HepG2 (cell line): Measurements from ENCODE around the gene TRNT1. TPM values are rescaled to one million over a fixed set of nuclear protein-coding genes. Genes with fewer than 3 reads are reported as not detected.

ENCODE experiments used
- ATF7-NPFF ChIP-seq: sonication (generic); formaldehyde crosslinking; IDR thresholded peaks from 2 replicates; pipeline ENCODE4 v1.8.1; 2023; ENCODE audit warnings: mild to moderate bottlenecking, low read depth, missing genetic modification reagents, moderate library complexity
- HDAC2 ChIP-seq: sonication (generic); formaldehyde crosslinking; IDR thresholded peaks from 2 replicates; pipeline ENCODE4 v1.4.0; 2020; ENCODE audit warnings: missing genetic modification reagents
- HNRNPH1 ChIP-seq: fragments of 200-400 bp; formaldehyde crosslinking; optimal IDR thresholded peaks from 2 replicates; pipeline ENCODE3; 2017; ENCODE audit warnings: mild to moderate bottlenecking, low read depth, low read length
- KLF16 ChIP-seq, 2 experiments: sonication (generic) in 1 of 2; formaldehyde crosslinking in 1 of 2; IDR thresholded peaks; 2 replicates each; pipeline versions ENCODE4 v1.6.1 to v1.8.0; 2016 to 2023; ENCODE audit warnings: missing genetic modification reagents in 2 of 2, missing compliant biosample characterization in 1 of 2
- NFE2L1 ChIP-seq: sonication (generic); formaldehyde crosslinking; IDR thresholded peaks from 2 replicates; pipeline ENCODE4 v1.4.0; 2020; ENCODE audit warnings: missing genetic modification reagents, mild to moderate bottlenecking, borderline replicate concordance
- NFE2L2 ChIP-seq: fragments of 150-350 bp; IDR thresholded peaks from 2 replicates; pipeline ENCODE4 v1.6.1; 2014; ENCODE audit warnings: low read length
- NFYC ChIP-seq: IDR thresholded peaks from 2 replicates; pipeline ENCODE4 v1.6.1; 2016; ENCODE audit warnings: missing genetic modification reagents, missing compliant biosample characterization
- SMARCE1 ChIP-seq: fragments of 450-650 bp; IDR thresholded peaks from 2 replicates; pipeline ENCODE4 v1.6.1; 2017; ENCODE audit warnings: borderline replicate concordance
- ZBTB8A ChIP-seq: sonication (generic); formaldehyde crosslinking; IDR thresholded peaks from 2 replicates; pipeline ENCODE4 v1.4.0; 2020; ENCODE audit warnings: mild to moderate bottlenecking, low read depth, missing genetic modification reagents, borderline replicate concordance
- ZNF143 ChIP-seq: sonication (generic); formaldehyde crosslinking; IDR thresholded peaks from 2 replicates; pipeline ENCODE4 v1.4.0; 2020; ENCODE audit warnings: missing genetic modification reagents
- ZNF367 ChIP-seq: sonication (generic); formaldehyde crosslinking; IDR thresholded peaks from 2 replicates; pipeline ENCODE4 v1.4.0; 2020; ENCODE audit warnings: missing genetic modification reagents, borderline replicate concordance
- ZNF468 ChIP-seq: sonication (generic); formaldehyde crosslinking; IDR thresholded peaks from 2 replicates; pipeline ENCODE4 v1.8.0; 2022; ENCODE audit warnings: mild to moderate bottlenecking, moderate library complexity, missing genetic modification reagents
- ZNF530 ChIP-seq: sonication (generic); formaldehyde crosslinking; IDR thresholded peaks from 2 replicates; pipeline ENCODE4 v1.5.0; 2020; ENCODE audit warnings: low read depth, mild to moderate bottlenecking, missing genetic modification reagents
- ZNF782 ChIP-seq: sonication (generic); formaldehyde crosslinking; IDR thresholded peaks from 2 replicates; pipeline ENCODE4 v1.4.0; 2020; ENCODE audit warnings: missing genetic modification reagents, mild to moderate bottlenecking, borderline replicate concordance
- ZNF792 ChIP-seq: IDR thresholded peaks from 2 replicates; pipeline ENCODE4 v1.6.1; 2016
- polyA plus RNA-seq, 8 experiments: library from polyadenylated mRNA; depleted of rRNA in 3 of 8; stranded (reverse) in 7 of 8; unstranded in 1 of 8; fragments of >200 nt; fragmentation: Illumina TruSeq in 4 of 8; extraction: Trizol in 4 of 8; gene quantifications; 2 replicates each; pipeline versions ENCODE4 v1.2.1 to v1.2.3, GENCODE V29; 2011 to 2016; ENCODE audit warnings: low read depth in 4 of 8, missing spikeins in 1 of 8, mixed read lengths in 1 of 8; ENCODE audit not compliant: insufficient read depth in 1 of 8
- total RNA-seq, 5 experiments: library from RNA; depleted of rRNA; stranded (reverse); fragments of >200 nt; fragmentation: Illumina TruSeq; extraction: Trizol; gene quantifications; 2 replicates each; pipeline ENCODE4 v1.2.3, GENCODE V29; 2016; ENCODE audit warnings: low read depth in 1 of 5
- TF ChIP-seq, protein P1 (sequence below): IDR thresholded peaks from 2 replicates; pipeline ENCODE4 v1.6.1; 2012; ENCODE audit warnings: low read depth, low read length, improper control_type of control experiment
- TF ChIP-seq, protein P2 (sequence below): sonication (generic); formaldehyde crosslinking; IDR thresholded peaks from 2 replicates; pipeline ENCODE4 v1.9.0; 2021; ENCODE audit warnings: missing genetic modification reagents, borderline replicate concordance
- TF ChIP-seq, protein P3 (sequence below): sonication (generic); formaldehyde crosslinking; IDR thresholded peaks from 2 replicates; pipeline ENCODE4 v1.4.0; 2020; ENCODE audit warnings: missing genetic modification reagents
- TF ChIP-seq, protein P4 (sequence below): sonication (generic); formaldehyde crosslinking; IDR thresholded peaks from 2 replicates; pipeline ENCODE4 v1.8.1; 2023; ENCODE audit warnings: missing genetic modification reagents, inconsistent platforms, borderline replicate concordance
- TF ChIP-seq, protein P5 (sequence below): sonication (generic); formaldehyde crosslinking; IDR thresholded peaks from 2 replicates; pipeline ENCODE4 v1.5.0; 2020; ENCODE audit warnings: missing genetic modification reagents

TRNT1 gene
- total and polyA plus RNA-seq, 2 of the 13 experiments (the other 11 are each of a cell fraction or from before 2014, with no cell fraction given), result 9.4 to 27.7 TPM

DNA sequence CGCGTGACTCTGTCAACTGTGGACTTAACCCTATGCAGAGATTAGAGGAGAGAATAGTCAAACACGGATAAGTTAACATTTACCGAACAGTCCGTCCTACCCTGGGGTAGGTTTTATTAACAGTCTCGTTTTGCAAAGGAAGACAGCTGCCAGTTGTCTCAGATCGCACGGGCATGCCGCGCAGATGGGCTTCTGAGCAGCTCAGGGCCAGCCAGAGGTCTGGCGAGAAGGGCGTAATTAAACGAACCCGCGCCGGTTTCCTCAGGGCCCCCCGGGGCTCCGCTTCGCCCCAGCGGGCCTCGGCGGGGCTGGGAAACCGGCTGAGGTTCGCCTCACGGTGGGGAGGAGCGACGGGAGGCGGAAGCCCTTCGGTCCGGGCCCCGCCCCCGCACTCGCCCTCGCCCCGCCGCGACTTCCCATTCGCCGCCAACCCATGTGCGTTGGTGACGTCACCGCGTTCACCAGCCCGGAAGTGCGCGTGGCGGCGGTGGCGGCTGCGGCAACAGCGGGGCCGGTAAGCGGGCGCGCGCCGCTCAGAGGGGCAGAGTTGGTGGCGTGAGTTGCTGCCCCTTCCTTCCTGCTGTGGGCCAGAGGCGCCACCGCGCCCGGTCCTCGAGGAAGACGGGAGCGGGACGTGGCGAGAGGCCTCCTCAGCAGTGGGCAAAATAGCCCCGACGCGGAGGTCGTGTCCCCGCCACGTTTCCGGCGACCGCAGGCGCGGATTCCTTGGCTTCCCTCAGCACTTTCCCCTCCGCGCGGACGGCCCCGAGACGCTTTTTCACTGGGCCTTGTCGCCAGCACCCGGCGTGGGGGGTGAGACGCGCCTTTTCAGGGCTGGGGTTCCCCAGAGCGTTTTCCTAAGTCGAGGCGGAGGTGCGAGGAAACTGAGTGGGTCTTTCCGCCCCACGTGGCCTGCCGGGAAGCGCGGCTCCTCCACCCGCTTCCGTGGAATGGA, at the start of gene TRNT1 (continued):
- TF ChIP-seq, protein P1, sequence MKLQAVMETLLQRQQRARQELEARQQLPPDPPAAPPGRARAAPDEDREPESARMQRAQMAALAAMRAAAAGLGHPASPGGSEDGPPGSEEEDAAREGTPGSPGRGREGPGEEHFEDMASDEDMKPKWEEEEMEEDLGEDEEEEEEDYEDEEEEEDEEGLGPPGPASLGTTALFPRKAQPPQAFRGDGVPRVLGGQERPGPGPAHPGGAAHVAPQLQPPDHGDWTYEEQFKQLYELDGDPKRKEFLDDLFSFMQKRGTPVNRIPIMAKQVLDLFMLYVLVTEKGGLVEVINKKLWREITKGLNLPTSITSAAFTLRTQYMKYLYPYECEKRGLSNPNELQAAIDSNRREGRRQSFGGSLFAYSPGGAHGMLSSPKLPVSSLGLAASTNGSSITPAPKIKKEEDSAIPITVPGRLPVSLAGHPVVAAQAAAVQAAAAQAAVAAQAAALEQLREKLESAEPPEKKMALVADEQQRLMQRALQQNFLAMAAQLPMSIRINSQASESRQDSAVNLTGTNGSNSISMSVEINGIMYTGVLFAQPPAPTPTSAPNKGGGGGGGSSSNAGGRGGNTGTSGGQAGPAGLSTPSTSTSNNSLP, result no peak
- TF ChIP-seq HDAC2 (CRISPR knock-in tag) (no peak), ZNF367 (no peak), ZNF143 (CRISPR knock-in tag) (no peak), ZNF792 (CRISPR knock-in tag) (no peak), ZNF468 (CRISPR knock-in tag) (0 out of 2 replicates have a peak, but pooled peaks have one; percentile 56), ZNF530 (CRISPR knock-in tag) (no peak), KLF16 (CRISPR knock-in tag; IDR thresholded peaks at IDR 0.05) (peak in 1 of 2 experiments; percentile 52; a peak in 1 of 4 replicates), NFE2L1 (CRISPR knock-in tag) (no peak), ZBTB8A (no peak), HNRNPH1 (no peak), ZNF782 (peak; percentile 82; the same call in 1 of the 2 replicates), NFYC (CRISPR knock-in tag) (peak; percentile 85), SMARCE1 (no peak), NFE2L2 (no peak), ATF7-NPFF (peak; percentile 60)
- TF ChIP-seq, protein P2, sequence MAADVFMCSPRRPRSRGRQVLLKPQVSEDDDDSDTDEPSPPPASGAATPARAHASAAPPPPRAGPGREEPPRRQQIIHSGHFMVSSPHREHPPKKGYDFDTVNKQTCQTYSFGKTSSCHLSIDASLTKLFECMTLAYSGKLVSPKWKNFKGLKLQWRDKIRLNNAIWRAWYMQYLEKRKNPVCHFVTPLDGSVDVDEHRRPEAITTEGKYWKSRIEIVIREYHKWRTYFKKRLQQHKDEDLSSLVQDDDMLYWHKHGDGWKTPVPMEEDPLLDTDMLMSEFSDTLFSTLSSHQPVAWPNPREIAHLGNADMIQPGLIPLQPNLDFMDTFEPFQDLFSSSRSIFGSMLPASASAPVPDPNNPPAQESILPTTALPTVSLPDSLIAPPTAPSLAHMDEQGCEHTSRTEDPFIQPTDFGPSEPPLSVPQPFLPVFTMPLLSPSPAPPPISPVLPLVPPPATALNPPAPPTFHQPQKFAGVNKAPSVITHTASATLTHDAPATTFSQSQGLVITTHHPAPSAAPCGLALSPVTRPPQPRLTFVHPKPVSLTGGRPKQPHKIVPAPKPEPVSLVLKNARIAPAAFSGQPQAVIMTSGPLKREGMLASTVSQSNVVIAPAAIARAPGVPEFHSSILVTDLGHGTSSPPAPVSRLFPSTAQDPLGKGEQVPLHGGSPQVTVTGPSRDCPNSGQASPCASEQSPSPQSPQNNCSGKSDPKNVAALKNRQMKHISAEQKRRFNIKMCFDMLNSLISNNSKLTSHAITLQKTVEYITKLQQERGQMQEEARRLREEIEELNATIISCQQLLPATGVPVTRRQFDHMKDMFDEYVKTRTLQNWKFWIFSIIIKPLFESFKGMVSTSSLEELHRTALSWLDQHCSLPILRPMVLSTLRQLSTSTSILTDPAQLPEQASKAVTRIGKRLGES, result no peak; the same call in 1 of the 2 replicates
- TF ChIP-seq, protein P3, sequence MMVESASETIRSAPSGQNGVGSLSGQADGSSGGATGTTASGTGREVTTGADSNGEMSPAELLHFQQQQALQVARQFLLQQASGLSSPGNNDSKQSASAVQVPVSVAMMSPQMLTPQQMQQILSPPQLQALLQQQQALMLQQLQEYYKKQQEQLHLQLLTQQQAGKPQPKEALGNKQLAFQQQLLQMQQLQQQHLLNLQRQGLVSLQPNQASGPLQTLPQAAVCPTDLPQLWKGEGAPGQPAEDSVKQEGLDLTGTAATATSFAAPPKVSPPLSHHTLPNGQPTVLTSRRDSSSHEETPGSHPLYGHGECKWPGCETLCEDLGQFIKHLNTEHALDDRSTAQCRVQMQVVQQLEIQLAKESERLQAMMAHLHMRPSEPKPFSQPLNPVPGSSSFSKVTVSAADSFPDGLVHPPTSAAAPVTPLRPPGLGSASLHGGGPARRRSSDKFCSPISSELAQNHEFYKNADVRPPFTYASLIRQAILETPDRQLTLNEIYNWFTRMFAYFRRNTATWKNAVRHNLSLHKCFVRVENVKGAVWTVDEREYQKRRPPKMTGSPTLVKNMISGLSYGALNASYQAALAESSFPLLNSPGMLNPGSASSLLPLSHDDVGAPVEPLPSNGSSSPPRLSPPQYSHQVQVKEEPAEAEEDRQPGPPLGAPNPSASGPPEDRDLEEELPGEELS, result 0 out of 2 replicates have a peak, but pooled peaks have one; percentile 28
- TF ChIP-seq, protein P4, sequence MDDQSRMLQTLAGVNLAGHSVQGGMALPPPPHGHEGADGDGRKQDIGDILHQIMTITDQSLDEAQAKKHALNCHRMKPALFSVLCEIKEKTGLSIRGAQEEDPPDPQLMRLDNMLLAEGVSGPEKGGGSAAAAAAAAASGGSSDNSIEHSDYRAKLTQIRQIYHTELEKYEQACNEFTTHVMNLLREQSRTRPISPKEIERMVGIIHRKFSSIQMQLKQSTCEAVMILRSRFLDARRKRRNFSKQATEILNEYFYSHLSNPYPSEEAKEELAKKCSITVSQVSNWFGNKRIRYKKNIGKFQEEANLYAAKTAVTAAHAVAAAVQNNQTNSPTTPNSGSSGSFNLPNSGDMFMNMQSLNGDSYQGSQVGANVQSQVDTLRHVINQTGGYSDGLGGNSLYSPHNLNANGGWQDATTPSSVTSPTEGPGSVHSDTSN (CRISPR knock-in tag), result no peak
- TF ChIP-seq, protein P5, sequence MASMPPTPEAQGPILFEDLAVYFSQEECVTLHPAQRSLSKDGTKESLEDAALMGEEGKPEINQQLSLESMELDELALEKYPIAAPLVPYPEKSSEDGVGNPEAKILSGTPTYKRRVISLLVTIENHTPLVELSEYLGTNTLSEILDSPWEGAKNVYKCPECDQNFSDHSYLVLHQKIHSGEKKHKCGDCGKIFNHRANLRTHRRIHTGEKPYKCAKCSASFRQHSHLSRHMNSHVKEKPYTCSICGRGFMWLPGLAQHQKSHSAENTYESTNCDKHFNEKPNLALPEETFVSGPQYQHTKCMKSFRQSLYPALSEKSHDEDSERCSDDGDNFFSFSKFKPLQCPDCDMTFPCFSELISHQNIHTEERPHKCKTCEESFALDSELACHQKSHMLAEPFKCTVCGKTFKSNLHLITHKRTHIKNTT (CRISPR knock-in tag), result no peak
